Mesenchymal stem cell (in vitro differentiated cells and primary cell): ENCODE measurements around the gene OVCA2.
"Not testable (repeated sequence)": the region's sequence is repeated elsewhere in the genome, so short reads cannot be mapped to it uniquely, and the experiment has no call there.

Experiments
- DNase-seq: peaks from one replicate; pipeline ENCODE4 v3.0.0-alpha.2; 2013
- H2AFZ ChIP-seq: one replicate; pipeline ENCODE4 v1.6.1; 2013; ENCODE audit warnings: low read depth, mild to moderate bottlenecking, control low read depth, inconsistent platforms, low read length, moderate library complexity
- H2AK5ac ChIP-seq: 2 replicates; pipeline ENCODE4 v1.6.1; 2013; ENCODE audit warnings: low read length, moderate library complexity, mild to moderate bottlenecking, inconsistent platforms; ENCODE audit not compliant: severe bottlenecking
- H2BK120ac ChIP-seq: one replicate; pipeline ENCODE4 v1.6.1; 2013; ENCODE audit warnings: low read depth, mild to moderate bottlenecking, inconsistent platforms, low read length, moderate library complexity
- H2BK12ac ChIP-seq, 2 experiments: one replicate each; pipeline ENCODE4 v1.6.1; 2013; ENCODE audit warnings: inconsistent platforms in 2 of 2, low read length in 2 of 2, mild to moderate bottlenecking in 2 of 2, moderate library complexity in 2 of 2, control low read depth in 1 of 2
- H2BK15ac ChIP-seq: one replicate; pipeline ENCODE4 v1.6.1; 2013; ENCODE audit warnings: mild to moderate bottlenecking, low read depth, inconsistent platforms; ENCODE audit not compliant: poor library complexity, severe bottlenecking
- H2BK5ac ChIP-seq: 2 replicates; pipeline ENCODE4 v1.6.1; 2013; ENCODE audit warnings: low read depth, mild to moderate bottlenecking, low read length, control low read depth, inconsistent platforms; ENCODE audit not compliant: poor library complexity, severe bottlenecking
- H3K14ac ChIP-seq, 2 experiments: one replicate each; pipeline ENCODE4 v1.6.1; 2013; ENCODE audit warnings: inconsistent platforms in 2 of 2, low read length in 2 of 2, control low read depth in 1 of 2, mild to moderate bottlenecking in 1 of 2, moderate library complexity in 1 of 2
- H3K18ac ChIP-seq, 2 experiments: one replicate each; pipeline ENCODE4 v1.6.1; 2013; ENCODE audit warnings: inconsistent platforms in 2 of 2, low read length in 2 of 2, control low read depth in 1 of 2, low read depth in 1 of 2, mild to moderate bottlenecking in 1 of 2
- H3K23ac ChIP-seq, 2 experiments: one replicate each; pipeline ENCODE4 v1.6.1; 2013; ENCODE audit warnings: inconsistent platforms in 2 of 2, low read length in 2 of 2, mild to moderate bottlenecking in 2 of 2, moderate library complexity in 2 of 2, control low read depth in 1 of 2
- H3K27ac ChIP-seq: 2 replicates; pipeline ENCODE4 v1.5.1; 2013; ENCODE audit warnings: mild to moderate bottlenecking, moderate library complexity, low read length, control low read depth, inconsistent platforms; ENCODE audit not compliant: poor library complexity, severe bottlenecking
- H3K27me3 ChIP-seq, 2 experiments: 2 replicates each; pipeline versions ENCODE4 v1.6.1 to v1.7.0; 2013; ENCODE audit warnings: low read length in 2 of 2, mild to moderate bottlenecking in 2 of 2, moderate library complexity in 2 of 2, control low read depth in 1 of 2, inconsistent platforms in 1 of 2; ENCODE audit not compliant: control insufficient read depth in 1 of 2, insufficient read depth in 1 of 2
- H3K36me3 ChIP-seq, 2 experiments: 2 replicates each; pipeline versions ENCODE4 v1.6.1 to v1.7.0; 2013; ENCODE audit warnings: low read length in 2 of 2, control low read depth in 1 of 2, inconsistent platforms in 1 of 2, low read depth in 1 of 2, mild to moderate bottlenecking in 1 of 2; ENCODE audit not compliant: insufficient read depth in 2 of 2, control insufficient read depth in 1 of 2
- H3K4ac ChIP-seq, 2 experiments: one replicate each; pipeline ENCODE4 v1.6.1; 2013; ENCODE audit warnings: inconsistent platforms in 2 of 2, low read length in 2 of 2, mild to moderate bottlenecking in 2 of 2, moderate library complexity in 2 of 2, control low read depth in 1 of 2, low read depth in 1 of 2
- H3K4me1 ChIP-seq: 2 replicates; pipeline ENCODE4 v1.6.1; 2013; ENCODE audit warnings: low read depth, low read length, control low read depth; ENCODE audit not compliant: control insufficient read depth, insufficient read depth
- H3K4me2 ChIP-seq: 2 replicates; pipeline ENCODE4 v1.6.1; 2013; ENCODE audit warnings: low read length, mild to moderate bottlenecking, inconsistent platforms; ENCODE audit not compliant: poor library complexity, severe bottlenecking
- H3K4me3 ChIP-seq, 2 experiments: 2 replicates each; pipeline versions ENCODE4 v1.5.1 to v1.7.0; 2013; ENCODE audit warnings: low read length in 2 of 2, mild to moderate bottlenecking in 2 of 2, control low read depth in 1 of 2, low read depth in 1 of 2; ENCODE audit not compliant: insufficient read depth in 1 of 2
- H3K79me1 ChIP-seq: replicated peaks from 2 replicates; pipeline ENCODE4 v1.6.1; 2013; ENCODE audit warnings: mild to moderate bottlenecking, control low read depth, low read length, inconsistent platforms; ENCODE audit not compliant: poor library complexity, severe bottlenecking
- H3K9ac ChIP-seq: 2 replicates; pipeline ENCODE4 v1.7.0; 2013; ENCODE audit warnings: mild to moderate bottlenecking, low read length, moderate library complexity
- H3K9me3 ChIP-seq: 2 replicates; pipeline ENCODE4 v1.7.0; 2013; ENCODE audit warnings: mild to moderate bottlenecking, low read length; ENCODE audit not compliant: control insufficient read depth
- H4K8ac ChIP-seq: one replicate; pipeline ENCODE4 v1.6.1; 2013; ENCODE audit warnings: inconsistent platforms, mild to moderate bottlenecking, low read length, moderate library complexity
- H4K91ac ChIP-seq: one replicate; pipeline ENCODE4 v1.6.1; 2013; ENCODE audit warnings: mild to moderate bottlenecking, low read length, inconsistent platforms
- WGBS: methylation state at CpG from one replicate; pipeline ENCODE4 v1.1.7; 2013; ENCODE audit warnings: mixed read lengths; 5-methylcytosine and 5-hydroxymethylcytosine counted together

The OVCA2 gene

DNA sequence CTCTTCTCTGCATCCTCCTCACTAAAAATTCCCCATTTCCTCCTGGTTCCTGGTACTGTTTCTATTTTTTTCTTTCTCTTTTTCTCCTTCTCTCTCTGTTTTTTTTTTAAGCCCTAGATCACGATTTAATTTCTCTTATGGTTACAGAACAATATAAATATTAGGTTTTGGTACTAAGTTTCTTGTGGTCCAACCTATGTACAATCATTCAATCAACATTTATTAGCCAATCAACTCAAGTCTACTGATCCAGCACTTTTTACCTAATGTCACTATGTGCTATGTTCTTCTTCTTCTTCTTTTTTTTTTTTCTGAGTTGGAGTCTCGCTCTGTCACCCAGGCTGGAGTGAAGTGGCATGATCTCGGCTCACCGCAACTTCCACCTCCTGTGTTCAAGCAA, 29.3 kb upstream of the OVCA2 start:
- Histone ChIP-seq H4K8ac (no peak overlapping the region), H2BK15ac (no peak overlapping the region), H3K79me1 (no peaks in the 10 kb centered on the region), H3K9me3 (no peaks in the 10 kb centered on the region), H2AK5ac (no peak overlapping the region), H3K4ac (no peak overlapping the region), H3K23ac (no peak overlapping the region), H3K27me3 (peaks cover 21 to 25% of the 10 kb centered on the region in 2 experiments), H3K4me3 (peak overlapping the region in 1 of 2 experiments; percentile 58), H3K14ac (no peak overlapping the region), H3K9ac (peak overlapping the region; percentile 60), H2BK12ac (no peak overlapping the region), H3K36me3 (peaks cover 0 to 3% of the 10 kb centered on the region in 2 experiments), H3K4me2 (no peak overlapping the region), H4K91ac (no peak overlapping the region), H2AFZ (no peak overlapping the region), H3K4me1 (peaks cover 19% of the 10 kb centered on the region), H2BK120ac (no peak overlapping the region), H3K18ac (no peak overlapping the region), H2BK5ac (no peak overlapping the region), H3K27ac (no peak overlapping the region)
- 100% methylated on average over 3 of the region's 4 CpGs for WGBS
- no peak for DNase-seq

- H2BK15ac ChIP-seq, H3K79me1 ChIP-seq, DNase-seq, H2AK5ac ChIP-seq, H3K18ac ChIP-seq, H3K36me3 ChIP-seq, H3K4ac ChIP-seq, H3K23ac ChIP-seq, H2AFZ ChIP-seq, H3K9me3 ChIP-seq, H2BK12ac ChIP-seq, H3K9ac ChIP-seq, H2BK120ac ChIP-seq, H3K4me3 ChIP-seq, H3K14ac ChIP-seq, H3K27ac ChIP-seq, H4K8ac ChIP-seq, H2BK5ac ChIP-seq, H3K4me2 ChIP-seq, H4K91ac ChIP-seq: not testable (repeated sequence)
- WGBS = 93% methylated on average over 6 of the region's 6 CpGs
- peaks cover 26% of the 10 kb centered on the region for H3K4me1 ChIP-seq
- peaks cover 28 to 34% of the 10 kb centered on the region in 2 experiments for H3K27me3 ChIP-seq
These were observed 28.4 kb upstream of the OVCA2 start for GRCh38 chr17:2013220-2013993.

DNA sequence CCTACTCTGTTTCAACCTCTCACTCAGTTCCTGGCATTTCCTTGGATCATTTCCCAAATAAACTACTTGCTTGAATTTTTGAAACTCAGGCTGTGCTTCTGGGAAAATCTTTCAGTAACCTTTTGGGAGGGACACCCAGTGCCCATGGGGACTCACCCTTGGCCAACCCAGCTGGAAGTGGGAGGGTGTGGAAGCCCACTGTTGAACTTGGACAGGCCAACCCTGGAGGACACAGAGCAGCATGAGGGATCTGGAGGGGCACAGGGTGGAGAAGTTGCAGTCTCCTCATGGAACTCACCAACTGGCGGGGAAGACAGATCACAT, 27.9 kb upstream of the OVCA2 start:
- no peak overlapping the region for H3K9ac ChIP-seq
- no peak overlapping the region for H2BK120ac ChIP-seq
- H4K8ac ChIP-seq = no peak overlapping the region
- peaks cover 34 to 40% of the 10 kb centered on the region in 2 experiments for H3K27me3 ChIP-seq
- no peak overlapping the region for H3K4me3 ChIP-seq
- no peaks in the 10 kb centered on the region for H3K79me1 ChIP-seq
- H3K27ac ChIP-seq = no peak overlapping the region
- no peak overlapping the region for H4K91ac ChIP-seq
- no peak for DNase-seq
- peaks cover 0 to 3% of the 10 kb centered on the region in 2 experiments for H3K36me3 ChIP-seq
- H3K23ac ChIP-seq = no peak overlapping the region
- H2BK12ac ChIP-seq = no peak overlapping the region
- no peak overlapping the region for H2AK5ac ChIP-seq
- peaks cover 27% of the 10 kb centered on the region for H3K4me1 ChIP-seq
- no peaks in the 10 kb centered on the region for H3K9me3 ChIP-seq
- no peak overlapping the region for H3K4me2 ChIP-seq
- 100% methylated on average over 1 of the region's 1 CpG for whole genome bisulfite sequencing
- H3K4ac ChIP-seq = no peak overlapping the region
- no peak overlapping the region for H2BK15ac ChIP-seq
- H3K18ac ChIP-seq = no peak overlapping the region
- H3K14ac ChIP-seq = no peak overlapping the region
- no peak overlapping the region for H2AFZ ChIP-seq
- no peak overlapping the region for H2BK5ac ChIP-seq

- Histone ChIP-seq H4K8ac (no peak overlapping the region), H3K27ac (no peak overlapping the region), H3K36me3 (peaks cover 0 to 3% of the 10 kb centered on the region in 2 experiments), H2BK12ac (no peak overlapping the region), H2AK5ac (no peak overlapping the region), H2BK15ac (no peak overlapping the region), H3K4me3 (no peak overlapping the region), H2AFZ (no peak overlapping the region), H2BK5ac (no peak overlapping the region), H4K91ac (no peak overlapping the region), H3K27me3 (peaks cover 48 to 53% of the 10 kb centered on the region in 2 experiments), H3K79me1 (no peaks in the 10 kb centered on the region), H3K9ac (no peak overlapping the region), H3K4me1 (peaks cover 27% of the 10 kb centered on the region), H3K4me2 (no peak overlapping the region), H3K18ac (no peak overlapping the region), H3K14ac (no peak overlapping the region), H3K4ac (no peak overlapping the region), H2BK120ac (no peak overlapping the region), H3K9me3 (no peaks in the 10 kb centered on the region), H3K23ac (no peak overlapping the region)
- DNase-seq = no peak
- WGBS = 89% methylated on average over 14 of the region's 14 CpGs
These were observed 26.5 kb upstream of the OVCA2 start for GRCh38 chr17:2015314-2015713.
